Activated CD4-positive, alpha-beta T cell treated with anti-CD3 and anti-CD28 coated beads, Interleukin-2, amount 50 U/mL, for 48 hours (primary cell): ENCODE measurements around the gene ZFP69.
A peak's percentile ranks its signal among the peaks of the same experiment; 100 is the strongest.

Experiments
- DNase-seq, 2 experiments: peaks; one replicate each; pipeline ENCODE4 v3.0.0-alpha.2; 2020

Gene ZFP69

DNA sequence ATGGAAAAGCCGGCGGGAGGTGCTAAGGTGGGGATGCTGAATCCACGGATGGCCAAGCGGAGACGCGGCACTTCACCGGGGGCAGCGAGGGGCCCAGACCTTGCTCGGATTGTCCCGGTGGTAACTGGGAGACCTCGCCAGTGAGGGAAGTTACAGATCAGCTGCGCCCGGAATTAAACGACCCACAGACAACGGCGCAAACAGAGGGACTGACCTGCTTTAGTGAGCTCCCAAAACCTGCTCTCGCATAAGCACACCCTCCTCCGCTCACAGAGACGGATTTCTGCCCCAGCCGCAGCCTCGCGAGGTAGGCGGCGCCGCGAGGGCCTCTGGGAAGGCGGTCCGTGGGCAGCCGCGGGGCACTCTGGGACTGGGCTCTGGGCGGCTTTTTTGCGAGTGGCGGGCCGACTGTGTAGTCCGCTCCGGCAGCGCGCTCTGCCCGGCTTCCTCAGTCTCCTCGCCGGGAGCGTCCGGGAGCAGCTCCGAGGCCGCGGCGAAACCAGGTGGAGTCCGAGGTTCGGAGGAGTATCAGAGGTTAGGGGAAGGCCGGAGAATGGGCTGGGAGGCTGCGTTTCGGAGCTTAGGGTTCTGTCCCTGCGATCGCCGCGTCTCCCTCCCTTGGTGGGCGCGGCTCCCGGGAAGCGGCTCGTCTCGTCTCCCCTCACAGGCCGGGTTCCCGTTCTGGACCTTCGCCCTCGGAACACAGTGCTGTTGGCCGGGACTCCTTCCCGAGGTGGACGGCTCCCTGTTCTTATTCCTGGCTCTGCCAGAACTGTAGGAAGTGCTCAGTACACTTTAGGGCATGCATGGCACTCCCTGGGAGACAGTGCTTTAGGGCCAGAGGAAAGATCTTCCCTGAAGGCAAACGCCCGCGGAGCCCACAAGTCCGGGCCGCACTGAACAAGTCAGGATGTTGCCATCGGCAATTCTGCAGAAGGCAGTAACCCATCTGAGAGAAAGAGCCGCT, 31.6 kb downstream of the ZFP69 start, which contains the start of gene EXO5:
Gene EXO5 (plus strand): TSS at position 393 of the 967 bp plus-strand sequence. CDS start 5,778 bp downstream, outside the sequence.
- DNase-seq, result peak; percentile 87 to 90

DNA sequence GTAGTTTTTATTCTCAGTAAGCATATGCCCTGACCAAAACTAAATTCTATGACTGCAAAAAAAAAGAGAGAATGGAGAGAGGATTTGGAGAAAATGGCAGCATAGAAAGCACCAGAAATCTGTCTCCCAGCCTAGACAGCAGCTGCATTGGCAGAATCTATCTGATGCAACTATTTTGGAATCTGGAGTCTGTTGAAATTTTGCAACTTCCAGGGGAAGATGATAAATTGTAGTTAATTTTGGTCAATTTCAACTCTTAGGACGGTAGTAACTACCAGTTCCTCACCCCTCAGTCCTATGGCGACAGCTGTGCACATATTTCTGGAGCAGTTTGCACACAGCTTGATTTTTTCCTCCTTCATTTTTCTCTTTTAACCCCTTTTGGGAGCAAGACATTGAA, 42.4 kb downstream of the ZFP69 start:
- no peak for DNase-seq

DNA sequence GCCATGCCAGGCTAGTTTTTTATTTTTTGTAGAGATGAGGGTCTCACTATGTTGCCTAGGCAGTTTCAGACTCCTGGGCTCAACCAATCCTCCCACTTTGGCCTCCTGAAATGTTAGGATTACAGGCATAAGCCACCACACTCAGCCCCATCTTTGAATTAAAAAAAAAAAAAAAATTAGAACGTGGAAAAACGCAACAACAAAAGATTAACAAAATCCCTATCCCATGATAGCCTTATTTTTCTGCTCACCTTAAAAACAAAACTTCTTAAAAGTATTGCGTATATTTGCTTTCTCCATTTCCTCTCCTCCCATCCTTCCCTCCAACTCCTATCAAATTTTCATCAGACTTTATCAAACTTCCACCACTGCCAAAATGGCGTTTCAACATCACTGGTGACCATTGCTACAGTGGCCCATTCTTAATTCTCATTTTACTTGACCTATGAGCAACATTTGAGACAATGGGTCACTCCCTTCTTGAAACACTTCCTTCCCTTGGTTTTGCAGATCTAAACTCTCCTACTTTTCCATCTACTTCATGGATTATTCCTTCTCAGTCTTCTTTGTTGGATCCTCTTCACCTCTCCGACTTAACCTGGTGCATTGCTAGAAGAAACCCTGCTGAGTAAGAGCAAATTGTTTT, 53.8 kb downstream of the ZFP69 start:
- DNase-seq, result no peak

DNA sequence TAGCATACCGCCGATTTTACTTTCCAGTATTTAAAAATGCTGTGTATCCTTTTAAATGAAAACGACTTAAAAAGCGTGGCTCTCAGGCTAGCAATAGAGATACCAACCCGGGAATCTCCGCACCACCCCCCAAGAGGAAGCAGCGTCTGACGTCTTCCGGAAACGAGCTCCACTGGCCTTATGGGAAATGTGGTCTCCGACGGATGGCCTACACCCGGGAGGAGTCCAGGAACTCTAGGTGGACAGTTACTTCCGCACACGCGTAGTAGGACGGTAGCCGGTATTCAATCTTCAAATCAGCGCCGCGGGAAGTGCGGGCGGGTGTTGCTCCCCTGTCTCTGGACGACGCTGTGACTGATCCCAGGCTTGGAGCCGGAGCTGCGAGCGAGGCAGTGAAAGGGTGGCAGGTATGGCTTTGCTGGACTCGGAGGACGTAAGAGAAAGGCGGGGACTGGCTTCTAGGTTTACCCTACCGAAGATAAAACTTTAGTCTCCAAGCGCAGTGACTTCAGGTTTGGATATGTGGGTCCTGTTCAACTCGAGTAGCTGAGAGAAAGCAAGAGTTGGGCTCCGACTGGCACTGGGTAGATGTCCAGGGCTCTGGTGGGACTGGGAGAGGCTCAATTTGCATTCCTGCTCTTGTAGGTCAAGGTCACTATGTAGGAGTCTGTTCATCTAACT, 54.4 kb downstream of the ZFP69 start, which contains the start of gene ZNF684:
Gene ZNF684 (plus strand): TSS at position 257 of the 681 bp plus-strand sequence. CDS start 1,530 bp downstream, outside the sequence.
- DNase-seq, result peak; percentile 81 to 87

DNA sequence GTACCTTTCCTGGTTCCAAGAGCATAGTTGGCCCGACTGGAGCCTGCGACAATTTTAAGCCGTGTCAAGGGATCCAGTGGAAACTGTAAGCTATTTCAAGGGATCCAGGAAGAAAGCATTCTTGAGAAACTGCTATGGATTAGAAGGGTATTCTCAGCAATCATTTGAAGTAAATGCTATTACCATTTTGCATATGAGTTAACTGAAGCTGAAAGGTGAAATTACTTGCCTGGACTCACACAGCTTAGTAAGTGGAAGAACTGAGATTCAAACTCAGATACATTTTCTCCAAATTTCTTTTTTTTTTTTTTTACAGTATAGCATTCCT, 54.9 kb downstream of the ZFP69 start:
- no peak for DNase-seq

DNA sequence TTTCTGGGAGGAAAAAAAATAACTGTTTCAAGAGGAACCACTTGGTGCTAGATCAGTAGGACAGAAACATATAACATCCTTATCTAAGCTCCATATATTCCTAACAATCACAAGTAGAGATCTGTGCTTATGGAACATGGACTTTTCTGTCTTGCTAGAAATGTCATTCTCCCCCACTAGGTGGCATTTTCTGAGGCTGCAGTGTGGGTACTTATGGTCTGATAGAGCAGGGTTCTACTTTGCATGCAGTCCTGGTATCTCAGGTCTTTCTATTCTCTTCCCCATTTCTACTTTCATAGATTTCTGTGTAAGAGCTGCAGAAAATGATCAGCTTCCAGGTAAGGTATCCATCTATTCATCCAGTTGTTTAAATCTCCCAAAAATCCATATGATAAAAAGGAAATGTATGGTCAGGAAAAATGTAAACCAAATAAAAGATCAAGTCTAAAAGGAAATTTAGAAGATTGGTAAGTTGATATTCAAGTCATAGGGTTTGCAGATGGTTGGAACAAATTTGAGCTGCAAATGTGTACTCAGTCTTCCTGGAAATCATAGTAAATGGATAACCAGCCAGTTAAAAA, 55.8 kb downstream of the ZFP69 start:
- DNase-seq, result peak; percentile 4 to 26

DNA sequence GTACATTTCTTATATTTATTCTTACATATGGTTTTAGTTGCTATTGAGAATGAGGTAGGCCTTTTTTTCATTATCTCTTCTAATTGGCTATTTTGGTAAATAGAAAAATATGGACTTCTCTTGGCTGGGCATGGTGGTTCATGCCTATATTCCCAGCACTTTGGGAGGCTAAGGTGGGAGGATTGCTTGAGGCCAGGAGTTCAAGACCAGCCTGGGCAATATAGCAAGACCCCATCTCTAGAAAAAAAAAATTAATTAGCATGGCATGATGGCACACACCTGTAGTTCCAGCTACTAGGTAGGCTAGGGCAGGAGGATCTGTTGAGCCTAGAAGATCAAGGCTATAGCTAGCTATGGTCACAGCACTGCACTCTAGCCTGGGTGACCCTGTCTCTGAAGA, 57.5 kb downstream of the ZFP69 start:
- DNase-seq, result no peak

DNA sequence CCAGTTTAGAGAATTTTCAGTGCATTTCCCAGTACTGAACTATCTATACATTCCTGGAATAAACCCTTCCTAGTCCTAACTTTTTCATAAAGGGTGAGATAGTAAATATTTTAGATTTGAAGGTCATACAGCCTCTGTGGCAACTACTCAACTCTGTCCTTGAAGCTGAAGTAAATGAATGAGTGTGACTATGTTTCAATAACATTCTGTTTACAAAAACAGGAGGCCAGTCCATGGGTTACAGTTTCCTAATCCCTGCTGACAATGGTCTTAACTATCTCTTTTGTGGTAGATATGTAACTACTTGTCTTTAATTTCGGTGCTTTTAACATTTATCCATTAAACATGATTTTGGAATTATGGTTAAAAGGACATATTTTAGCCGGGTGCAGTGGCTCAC, 58.6 kb downstream of the ZFP69 start:
- no peak for DNase-seq

DNA sequence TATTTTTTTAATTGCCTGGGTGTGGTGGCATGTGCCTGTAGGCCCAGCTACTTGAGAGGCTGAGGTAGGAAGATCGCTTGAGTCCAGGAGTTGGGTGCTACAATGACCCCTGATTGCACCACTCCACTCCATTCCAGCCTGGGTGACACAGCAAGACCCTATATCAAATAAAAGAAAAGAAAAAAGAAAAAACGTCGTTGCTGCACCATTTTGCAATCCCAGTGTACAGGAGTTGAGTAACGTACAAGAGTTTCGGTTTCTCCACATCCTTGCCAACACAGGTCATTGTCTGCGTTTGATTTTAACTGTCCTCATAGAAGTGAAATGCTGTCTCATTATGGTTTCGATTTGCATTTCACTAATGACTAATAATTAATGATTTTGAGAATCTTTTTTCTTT, 62.2 kb downstream of the ZFP69 start:
- DNase-seq, result no peak
